HG03135 (cell line): Measurements from ENCODE around the gene WDR5B.
"Not testable (repeated sequence)": the region's sequence is repeated elsewhere in the genome, so short reads cannot be mapped to it uniquely, and the experiment has no call there.

Experiments
- ATAC-seq: cut with Tn5 transposase; IDR thresholded peaks from one replicate; pipeline ENCODE4 v1.9.1; 2021; ENCODE audit warnings: mild to moderate bottlenecking, moderate library complexity; ENCODE audit not compliant: unreplicated experiment

The WDR5B gene

GRCh38 chr3:122374034-122374433 lies 41.8 kb downstream of the WDR5B start:
- no peak for ATAC-seq

GRCh38 chr3:122366379-122366749 lies 49.5 kb downstream of the WDR5B start:
- no peak for ATAC-seq

- ATAC-seq: not testable (repeated sequence)
Observed at GRCh38 chr3:122365582-122366378, 50.1 kb downstream of the WDR5B start.

- ATAC-seq: no peak
Observed at GRCh38 chr3:122365073-122365472, 50.8 kb downstream of the WDR5B start.

GRCh38 chr3:122364490-122364889 lies 51.4 kb downstream of the WDR5B start:
- no peak for ATAC-seq
